Measurements from ENCODE around the gene KLHL4.
"Not testable (repeated sequence)": the region's sequence is repeated elsewhere in the genome, so short reads cannot be mapped to it uniquely, and the experiment has no call there.

Gene KLHL4

GRCh38 chrX:87616371-87616770 lies 98.8 kb downstream of the KLHL4 start:
- TF ChIP-seq FOXP2 (optimal IDR thresholded peaks at IDR 0.05; ENCODE audit: control extremely low read depth, extremely low read length, insufficient read depth) (no peak), POLR2AphosphoS5 (IDR thresholded peaks at IDR 0.05; ENCODE audit: borderline replicate concordance, low read depth, low read length) (no peak), EZH2 (IDR thresholded peaks at IDR 0.05) (no peak)
- no peak overlapping the region for H3K4me3 ChIP-seq
- DNase-seq (ENCODE audit: low read depth, low spot score): no peak
- no peaks in the 10 kb centered on the region for H3K36me3 ChIP-seq (ENCODE audit: insufficient read depth, low read length)
- no peaks in the 10 kb centered on the region for H3K9me3 ChIP-seq (ENCODE audit: low read depth, low read length)
- no peak overlapping the region for H3K27ac ChIP-seq
- no peak overlapping the region for H3K9ac ChIP-seq (ENCODE audit: insufficient read length)

GRCh38 chrX:87621697-87622096 lies 104.1 kb downstream of the KLHL4 start:
- TF ChIP-seq FOXP2 (optimal IDR thresholded peaks at IDR 0.05; ENCODE audit: control extremely low read depth, extremely low read length, insufficient read depth): no peak
- TF ChIP-seq EZH2 (IDR thresholded peaks at IDR 0.05): no peak
- TF ChIP-seq POLR2AphosphoS5 (IDR thresholded peaks at IDR 0.05; ENCODE audit: borderline replicate concordance, low read depth, low read length): no peak
- Histone ChIP-seq H3K4me3 (no peak overlapping the region), H3K27ac (no peak overlapping the region), H3K9me3 (ENCODE audit: low read depth, low read length) (no peaks in the 10 kb centered on the region), H3K9ac (ENCODE audit: insufficient read length) (no peak overlapping the region), H3K36me3 (ENCODE audit: insufficient read depth, low read length) (no peaks in the 10 kb centered on the region)
- DNase-seq (ENCODE audit: low read depth, low spot score): no peak

GRCh38 chrX:87626996-87627395 lies 109.4 kb downstream of the KLHL4 start:
- TF ChIP-seq POLR2AphosphoS5 (IDR thresholded peaks at IDR 0.05; ENCODE audit: borderline replicate concordance, low read depth, low read length) (no peak), FOXP2 (optimal IDR thresholded peaks at IDR 0.05; ENCODE audit: control extremely low read depth, extremely low read length, insufficient read depth) (no peak), EZH2 (IDR thresholded peaks at IDR 0.05) (no peak)
- H3K9ac ChIP-seq (ENCODE audit: insufficient read length): no peak overlapping the region
- no peaks in the 10 kb centered on the region for H3K9me3 ChIP-seq (ENCODE audit: low read depth, low read length)
- H3K4me3 ChIP-seq: no peak overlapping the region
- DNase-seq (ENCODE audit: low read depth, low spot score): no peak
- H3K27ac ChIP-seq: no peak overlapping the region
- no peaks in the 10 kb centered on the region for H3K36me3 ChIP-seq (ENCODE audit: insufficient read depth, low read length)

DNA sequence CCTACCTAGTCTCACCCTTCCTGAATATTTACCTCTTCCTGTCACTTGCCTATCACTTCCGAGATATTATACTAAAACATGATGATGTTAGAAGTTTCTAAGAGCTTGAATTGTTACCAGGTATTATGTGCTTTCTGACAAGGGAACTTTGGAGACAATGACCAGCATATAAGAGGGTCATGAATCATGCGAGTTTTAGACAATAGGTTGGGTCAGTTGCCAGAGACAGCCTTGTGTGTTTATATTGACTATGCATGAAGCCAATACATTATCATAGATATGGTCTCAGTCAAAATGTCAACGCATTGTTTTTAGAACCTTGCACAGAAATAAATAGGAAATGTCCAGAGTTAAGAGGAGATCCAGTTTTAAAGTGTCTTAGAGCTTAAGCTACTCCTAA lies 116.8 kb downstream of the KLHL4 start:
- TF ChIP-seq EZH2 (IDR thresholded peaks at IDR 0.05) (no peak), POLR2AphosphoS5 (IDR thresholded peaks at IDR 0.05; ENCODE audit: borderline replicate concordance, low read depth, low read length) (no peak), FOXP2 (optimal IDR thresholded peaks at IDR 0.05; ENCODE audit: control extremely low read depth, extremely low read length, insufficient read depth) (no peak)
- DNase-seq (ENCODE audit: low read depth, low spot score): no peak
- no peaks in the 10 kb centered on the region for H3K36me3 ChIP-seq (ENCODE audit: insufficient read depth, low read length)

DNA sequence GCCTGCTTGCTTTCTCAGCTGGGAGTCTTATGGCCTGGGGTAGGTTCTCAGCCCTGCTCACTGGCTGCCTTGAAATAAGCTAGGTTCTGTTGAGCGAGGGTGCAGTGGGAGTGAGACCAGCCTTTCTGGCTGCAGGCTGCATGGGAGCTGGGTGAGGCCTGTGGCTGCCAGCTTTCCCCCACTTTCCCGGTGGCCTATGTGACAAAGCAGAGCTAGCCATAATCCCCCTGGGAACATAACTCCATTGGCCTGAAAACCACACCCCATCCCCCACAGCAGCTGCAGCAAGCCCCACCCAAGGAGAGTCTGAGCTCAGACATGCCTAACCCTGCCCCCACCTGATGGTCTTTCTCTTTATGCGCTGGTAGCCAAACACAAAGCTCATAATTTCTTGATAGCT lies 118.9 kb downstream of the KLHL4 start:
- Histone ChIP-seq H3K36me3 (ENCODE audit: insufficient read depth, low read length) (no peaks in the 10 kb centered on the region), H3K4me3 (no peak overlapping the region), H3K27ac (no peak overlapping the region), H3K9ac (ENCODE audit: insufficient read length) (no peak overlapping the region), H3K9me3 (ENCODE audit: low read depth, low read length) (no peaks in the 10 kb centered on the region)
- TF ChIP-seq EZH2 (IDR thresholded peaks at IDR 0.05): no peak
- no peak for TF ChIP-seq POLR2AphosphoS5 (IDR thresholded peaks at IDR 0.05; ENCODE audit: borderline replicate concordance, low read depth, low read length)
- no peak for TF ChIP-seq FOXP2 (optimal IDR thresholded peaks at IDR 0.05; ENCODE audit: control extremely low read depth, extremely low read length, insufficient read depth)
- DNase-seq (ENCODE audit: low read depth, low spot score): no peak

More for the DNA sequence above, 116.8 kb downstream of the KLHL4 start:
- Histone ChIP-seq H3K9ac (ENCODE audit: insufficient read length) (no peak overlapping the region), H3K4me3 (no peak overlapping the region), H3K9me3 (ENCODE audit: low read depth, low read length) (no peaks in the 10 kb centered on the region), H3K27ac (no peak overlapping the region)

- H3K9me3 ChIP-seq (ENCODE audit: low read depth, low read length); DNase-seq (ENCODE audit: low read depth, low spot score); H3K4me3 ChIP-seq; H3K27ac ChIP-seq; H3K9ac ChIP-seq (ENCODE audit: insufficient read length); H3K36me3 ChIP-seq (ENCODE audit: insufficient read depth, low read length): not testable (repeated sequence)
These were observed 123.8 kb downstream of the KLHL4 start for GRCh38 chrX:87641439-87641838.

DNA sequence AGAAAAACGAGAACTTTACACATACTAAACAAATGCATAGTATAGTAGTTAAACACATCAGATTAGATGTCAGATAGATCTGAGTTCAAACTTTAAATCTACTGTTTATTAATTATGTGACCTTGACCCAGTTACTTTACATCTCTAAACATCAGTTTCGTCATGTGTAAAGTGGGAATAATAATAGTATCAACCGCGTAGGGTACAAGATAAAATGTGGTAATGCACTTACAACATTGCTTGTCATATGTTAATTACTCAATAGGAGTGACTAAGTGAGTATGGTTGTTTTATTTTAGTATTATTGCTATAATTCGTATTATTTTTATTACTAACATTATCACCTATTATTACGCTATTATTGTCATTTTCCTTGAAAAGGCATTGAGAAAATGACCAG lies 144.2 kb downstream of the KLHL4 start:
- no peak for TF ChIP-seq POLR2AphosphoS5 (IDR thresholded peaks at IDR 0.05; ENCODE audit: borderline replicate concordance, low read depth, low read length)
- no peak for TF ChIP-seq FOXP2 (optimal IDR thresholded peaks at IDR 0.05; ENCODE audit: control extremely low read depth, extremely low read length, insufficient read depth)
- no peak for TF ChIP-seq EZH2 (IDR thresholded peaks at IDR 0.05)
- DNase-seq (ENCODE audit: low read depth, low spot score): no peak
- Histone ChIP-seq H3K36me3 (ENCODE audit: insufficient read depth, low read length) (no peaks in the 10 kb centered on the region), H3K9ac (ENCODE audit: insufficient read length) (no peak overlapping the region), H3K27ac (no peak overlapping the region), H3K4me3 (no peak overlapping the region), H3K9me3 (ENCODE audit: low read depth, low read length) (no peaks in the 10 kb centered on the region)

- DNase-seq (ENCODE audit: low read depth, low spot score): no peak
- Histone ChIP-seq H3K9ac (ENCODE audit: insufficient read length) (no peak overlapping the region), H3K27ac (no peak overlapping the region), H3K36me3 (ENCODE audit: insufficient read depth, low read length) (no peaks in the 10 kb centered on the region), H3K4me3 (no peak overlapping the region), H3K9me3 (ENCODE audit: low read depth, low read length) (no peaks in the 10 kb centered on the region)
- TF ChIP-seq POLR2AphosphoS5 (IDR thresholded peaks at IDR 0.05; ENCODE audit: borderline replicate concordance, low read depth, low read length) (no peak), FOXP2 (optimal IDR thresholded peaks at IDR 0.05; ENCODE audit: control extremely low read depth, extremely low read length, insufficient read depth) (no peak), EZH2 (IDR thresholded peaks at IDR 0.05) (no peak)
These were observed 145.8 kb downstream of the KLHL4 start for GRCh38 chrX:87663421-87663820.

GRCh38 chrX:87664381-87664780 lies 146.8 kb downstream of the KLHL4 start:
- H3K4me3 ChIP-seq: no peak overlapping the region
- H3K27ac ChIP-seq: no peak overlapping the region
- TF ChIP-seq EZH2 (IDR thresholded peaks at IDR 0.05) (no peak), POLR2AphosphoS5 (IDR thresholded peaks at IDR 0.05; ENCODE audit: borderline replicate concordance, low read depth, low read length) (no peak), FOXP2 (optimal IDR thresholded peaks at IDR 0.05; ENCODE audit: control extremely low read depth, extremely low read length, insufficient read depth) (no peak)
- H3K9ac ChIP-seq (ENCODE audit: insufficient read length): no peak overlapping the region
- no peaks in the 10 kb centered on the region for H3K36me3 ChIP-seq (ENCODE audit: insufficient read depth, low read length)
- H3K9me3 ChIP-seq (ENCODE audit: low read depth, low read length): no peaks in the 10 kb centered on the region
- peak; percentile 2 for DNase-seq (ENCODE audit: low read depth, low spot score)
